Measurements from ENCODE around the gene CLASP1. TPM values are rescaled to one million over a fixed set of nuclear protein-coding genes. Genes with fewer than 3 reads are reported as not detected.

Gene CLASP1
- total and polyA plus RNA-seq, 2 experiments from 2014 or later, result 16.6 to 56.3 TPM

DNA sequence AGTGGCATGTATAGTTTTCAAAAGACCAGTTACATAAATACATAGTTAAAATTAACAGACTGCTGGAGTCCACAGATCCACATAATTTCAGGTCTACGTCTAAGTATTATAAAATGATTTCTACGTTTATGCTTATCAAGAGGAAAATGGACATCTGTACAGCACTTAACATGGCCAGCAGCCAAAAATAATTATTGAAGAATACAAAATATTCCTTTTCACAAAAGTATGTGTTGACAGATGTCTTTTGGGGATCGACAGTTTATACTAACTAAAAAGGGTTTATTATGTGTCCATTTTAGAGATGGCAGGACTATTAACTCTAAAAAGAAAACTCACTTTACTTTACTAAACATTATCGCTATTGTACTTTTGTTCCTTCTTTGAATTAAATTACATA lies 231.4 kb downstream of the CLASP1 start (continued):
- TF ChIP-seq, protein P1, sequence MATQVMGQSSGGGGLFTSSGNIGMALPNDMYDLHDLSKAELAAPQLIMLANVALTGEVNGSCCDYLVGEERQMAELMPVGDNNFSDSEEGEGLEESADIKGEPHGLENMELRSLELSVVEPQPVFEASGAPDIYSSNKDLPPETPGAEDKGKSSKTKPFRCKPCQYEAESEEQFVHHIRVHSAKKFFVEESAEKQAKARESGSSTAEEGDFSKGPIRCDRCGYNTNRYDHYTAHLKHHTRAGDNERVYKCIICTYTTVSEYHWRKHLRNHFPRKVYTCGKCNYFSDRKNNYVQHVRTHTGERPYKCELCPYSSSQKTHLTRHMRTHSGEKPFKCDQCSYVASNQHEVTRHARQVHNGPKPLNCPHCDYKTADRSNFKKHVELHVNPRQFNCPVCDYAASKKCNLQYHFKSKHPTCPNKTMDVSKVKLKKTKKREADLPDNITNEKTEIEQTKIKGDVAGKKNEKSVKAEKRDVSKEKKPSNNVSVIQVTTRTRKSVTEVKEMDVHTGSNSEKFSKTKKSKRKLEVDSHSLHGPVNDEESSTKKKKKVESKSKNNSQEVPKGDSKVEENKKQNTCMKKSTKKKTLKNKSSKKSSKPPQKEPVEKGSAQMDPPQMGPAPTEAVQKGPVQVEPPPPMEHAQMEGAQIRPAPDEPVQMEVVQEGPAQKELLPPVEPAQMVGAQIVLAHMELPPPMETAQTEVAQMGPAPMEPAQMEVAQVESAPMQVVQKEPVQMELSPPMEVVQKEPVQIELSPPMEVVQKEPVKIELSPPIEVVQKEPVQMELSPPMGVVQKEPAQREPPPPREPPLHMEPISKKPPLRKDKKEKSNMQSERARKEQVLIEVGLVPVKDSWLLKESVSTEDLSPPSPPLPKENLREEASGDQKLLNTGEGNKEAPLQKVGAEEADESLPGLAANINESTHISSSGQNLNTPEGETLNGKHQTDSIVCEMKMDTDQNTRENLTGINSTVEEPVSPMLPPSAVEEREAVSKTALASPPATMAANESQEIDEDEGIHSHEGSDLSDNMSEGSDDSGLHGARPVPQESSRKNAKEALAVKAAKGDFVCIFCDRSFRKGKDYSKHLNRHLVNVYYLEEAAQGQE (IDR thresholded peaks at IDR 0.05; ENCODE audit: unreplicated experiment), result no peak
- TF ChIP-seq JUNB (IDR thresholded peaks at IDR 0.05; ENCODE audit: unreplicated experiment), result no peak
- TF ChIP-seq, protein P2, sequence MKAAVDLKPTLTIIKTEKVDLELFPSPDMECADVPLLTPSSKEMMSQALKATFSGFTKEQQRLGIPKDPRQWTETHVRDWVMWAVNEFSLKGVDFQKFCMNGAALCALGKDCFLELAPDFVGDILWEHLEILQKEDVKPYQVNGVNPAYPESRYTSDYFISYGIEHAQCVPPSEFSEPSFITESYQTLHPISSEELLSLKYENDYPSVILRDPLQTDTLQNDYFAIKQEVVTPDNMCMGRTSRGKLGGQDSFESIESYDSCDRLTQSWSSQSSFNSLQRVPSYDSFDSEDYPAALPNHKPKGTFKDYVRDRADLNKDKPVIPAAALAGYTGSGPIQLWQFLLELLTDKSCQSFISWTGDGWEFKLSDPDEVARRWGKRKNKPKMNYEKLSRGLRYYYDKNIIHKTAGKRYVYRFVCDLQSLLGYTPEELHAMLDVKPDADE (IDR thresholded peaks at IDR 0.05), result no peak
- no peak for TF ChIP-seq ZNF114 (CRISPR knock-in tag; IDR thresholded peaks at IDR 0.05)
- no peak for TF ChIP-seq POLR2AphosphoS5 (IDR thresholded peaks at IDR 0.05; ENCODE audit: low read depth)
- TF ChIP-seq, protein P3, sequence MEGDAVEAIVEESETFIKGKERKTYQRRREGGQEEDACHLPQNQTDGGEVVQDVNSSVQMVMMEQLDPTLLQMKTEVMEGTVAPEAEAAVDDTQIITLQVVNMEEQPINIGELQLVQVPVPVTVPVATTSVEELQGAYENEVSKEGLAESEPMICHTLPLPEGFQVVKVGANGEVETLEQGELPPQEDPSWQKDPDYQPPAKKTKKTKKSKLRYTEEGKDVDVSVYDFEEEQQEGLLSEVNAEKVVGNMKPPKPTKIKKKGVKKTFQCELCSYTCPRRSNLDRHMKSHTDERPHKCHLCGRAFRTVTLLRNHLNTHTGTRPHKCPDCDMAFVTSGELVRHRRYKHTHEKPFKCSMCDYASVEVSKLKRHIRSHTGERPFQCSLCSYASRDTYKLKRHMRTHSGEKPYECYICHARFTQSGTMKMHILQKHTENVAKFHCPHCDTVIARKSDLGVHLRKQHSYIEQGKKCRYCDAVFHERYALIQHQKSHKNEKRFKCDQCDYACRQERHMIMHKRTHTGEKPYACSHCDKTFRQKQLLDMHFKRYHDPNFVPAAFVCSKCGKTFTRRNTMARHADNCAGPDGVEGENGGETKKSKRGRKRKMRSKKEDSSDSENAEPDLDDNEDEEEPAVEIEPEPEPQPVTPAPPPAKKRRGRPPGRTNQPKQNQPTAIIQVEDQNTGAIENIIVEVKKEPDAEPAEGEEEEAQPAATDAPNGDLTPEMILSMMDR (conservative IDR thresholded peaks at IDR 0.05; ENCODE audit: low read depth in 2 of 2), result no peak
- TF ChIP-seq STAT1 (IDR thresholded peaks at IDR 0.05; ENCODE audit: unreplicated experiment), result no peak
- TF ChIP-seq ZNF331 (CRISPR knock-in tag; IDR thresholded peaks at IDR 0.05; ENCODE audit: low read depth), result no peak
- TF ChIP-seq EZH2phosphoT487 (IDR thresholded peaks at IDR 0.05; ENCODE audit: unreplicated experiment), result no peak
- no peak for TF ChIP-seq NANOG (IDR thresholded peaks at IDR 0.05; ENCODE audit: borderline replicate concordance)
- no peak for TF ChIP-seq CREB1 (CRISPR knock-in tag; IDR thresholded peaks at IDR 0.05; ENCODE audit: low read depth)

DNA sequence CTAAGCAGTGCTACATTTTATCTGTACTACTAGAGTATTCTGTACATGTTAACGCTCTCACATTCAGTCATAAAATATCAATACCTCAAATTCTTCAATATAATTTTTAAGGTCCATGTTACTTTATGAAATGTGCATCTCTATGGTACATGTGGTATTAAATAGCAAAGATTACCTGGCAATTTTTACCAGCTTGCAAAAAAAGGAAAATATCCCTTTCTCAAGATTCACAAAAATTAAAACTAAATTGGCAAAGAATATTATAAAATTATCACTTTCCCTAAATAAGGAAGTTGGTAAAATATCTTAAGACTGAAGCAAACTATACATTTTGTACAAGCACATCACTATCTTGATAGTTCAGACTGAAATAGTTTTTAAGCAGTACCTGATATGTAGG lies 233.5 kb downstream of the CLASP1 start:
- H3K9me3 Mint-ChIP-seq, result no peaks in the 10 kb centered on the region
- Histone ChIP-seq H3K4me3 (no peak overlapping the region), H3K27me3 (ENCODE audit: insufficient read depth) (no peaks in the 10 kb centered on the region), H3K4me2 (no peak overlapping the region), H3K79me2 (replicated peaks; ENCODE audit: insufficient read depth) (no peaks in the 10 kb centered on the region), H3K4me1 (ENCODE audit: insufficient read depth) (peaks cover 9% of the 10 kb centered on the region; the same call in 1 of the 2 replicates), H4K20me1 (replicated peaks; ENCODE audit: insufficient read depth) (no peaks in the 10 kb centered on the region), H3F3A (replicated peaks; ENCODE audit: low read depth) (no peaks in the 10 kb centered on the region), H3K27ac (ENCODE audit: low read depth) (no peak overlapping the region), H2AFZ (no peak overlapping the region), H3K36me3 (ENCODE audit: insufficient read depth) (no peaks in the 10 kb centered on the region), H3K9me2 (ENCODE audit: insufficient read depth) (no peaks in the 10 kb centered on the region)
- peaks cover 4% of the 10 kb centered on the region; the same call in 1 of the 3 replicates for H3K36me3 Mint-ChIP-seq (ENCODE audit: low read depth)
- H3K4me1 Mint-ChIP-seq, result peaks cover 3% of the 10 kb centered on the region; the same call in 2 of the 3 replicates
- no peak overlapping the region for H3K4me3 Mint-ChIP-seq
- H3K27ac Mint-ChIP-seq, result no peak overlapping the region
- H3K27me3 Mint-ChIP-seq (ENCODE audit: insufficient read depth, low read depth, poor library complexity), result no peaks in the 10 kb centered on the region
- DNase-seq (ENCODE audit: low spot score) (no peak), ATAC-seq (no peak)
- TF ChIP-seq, protein P4, sequence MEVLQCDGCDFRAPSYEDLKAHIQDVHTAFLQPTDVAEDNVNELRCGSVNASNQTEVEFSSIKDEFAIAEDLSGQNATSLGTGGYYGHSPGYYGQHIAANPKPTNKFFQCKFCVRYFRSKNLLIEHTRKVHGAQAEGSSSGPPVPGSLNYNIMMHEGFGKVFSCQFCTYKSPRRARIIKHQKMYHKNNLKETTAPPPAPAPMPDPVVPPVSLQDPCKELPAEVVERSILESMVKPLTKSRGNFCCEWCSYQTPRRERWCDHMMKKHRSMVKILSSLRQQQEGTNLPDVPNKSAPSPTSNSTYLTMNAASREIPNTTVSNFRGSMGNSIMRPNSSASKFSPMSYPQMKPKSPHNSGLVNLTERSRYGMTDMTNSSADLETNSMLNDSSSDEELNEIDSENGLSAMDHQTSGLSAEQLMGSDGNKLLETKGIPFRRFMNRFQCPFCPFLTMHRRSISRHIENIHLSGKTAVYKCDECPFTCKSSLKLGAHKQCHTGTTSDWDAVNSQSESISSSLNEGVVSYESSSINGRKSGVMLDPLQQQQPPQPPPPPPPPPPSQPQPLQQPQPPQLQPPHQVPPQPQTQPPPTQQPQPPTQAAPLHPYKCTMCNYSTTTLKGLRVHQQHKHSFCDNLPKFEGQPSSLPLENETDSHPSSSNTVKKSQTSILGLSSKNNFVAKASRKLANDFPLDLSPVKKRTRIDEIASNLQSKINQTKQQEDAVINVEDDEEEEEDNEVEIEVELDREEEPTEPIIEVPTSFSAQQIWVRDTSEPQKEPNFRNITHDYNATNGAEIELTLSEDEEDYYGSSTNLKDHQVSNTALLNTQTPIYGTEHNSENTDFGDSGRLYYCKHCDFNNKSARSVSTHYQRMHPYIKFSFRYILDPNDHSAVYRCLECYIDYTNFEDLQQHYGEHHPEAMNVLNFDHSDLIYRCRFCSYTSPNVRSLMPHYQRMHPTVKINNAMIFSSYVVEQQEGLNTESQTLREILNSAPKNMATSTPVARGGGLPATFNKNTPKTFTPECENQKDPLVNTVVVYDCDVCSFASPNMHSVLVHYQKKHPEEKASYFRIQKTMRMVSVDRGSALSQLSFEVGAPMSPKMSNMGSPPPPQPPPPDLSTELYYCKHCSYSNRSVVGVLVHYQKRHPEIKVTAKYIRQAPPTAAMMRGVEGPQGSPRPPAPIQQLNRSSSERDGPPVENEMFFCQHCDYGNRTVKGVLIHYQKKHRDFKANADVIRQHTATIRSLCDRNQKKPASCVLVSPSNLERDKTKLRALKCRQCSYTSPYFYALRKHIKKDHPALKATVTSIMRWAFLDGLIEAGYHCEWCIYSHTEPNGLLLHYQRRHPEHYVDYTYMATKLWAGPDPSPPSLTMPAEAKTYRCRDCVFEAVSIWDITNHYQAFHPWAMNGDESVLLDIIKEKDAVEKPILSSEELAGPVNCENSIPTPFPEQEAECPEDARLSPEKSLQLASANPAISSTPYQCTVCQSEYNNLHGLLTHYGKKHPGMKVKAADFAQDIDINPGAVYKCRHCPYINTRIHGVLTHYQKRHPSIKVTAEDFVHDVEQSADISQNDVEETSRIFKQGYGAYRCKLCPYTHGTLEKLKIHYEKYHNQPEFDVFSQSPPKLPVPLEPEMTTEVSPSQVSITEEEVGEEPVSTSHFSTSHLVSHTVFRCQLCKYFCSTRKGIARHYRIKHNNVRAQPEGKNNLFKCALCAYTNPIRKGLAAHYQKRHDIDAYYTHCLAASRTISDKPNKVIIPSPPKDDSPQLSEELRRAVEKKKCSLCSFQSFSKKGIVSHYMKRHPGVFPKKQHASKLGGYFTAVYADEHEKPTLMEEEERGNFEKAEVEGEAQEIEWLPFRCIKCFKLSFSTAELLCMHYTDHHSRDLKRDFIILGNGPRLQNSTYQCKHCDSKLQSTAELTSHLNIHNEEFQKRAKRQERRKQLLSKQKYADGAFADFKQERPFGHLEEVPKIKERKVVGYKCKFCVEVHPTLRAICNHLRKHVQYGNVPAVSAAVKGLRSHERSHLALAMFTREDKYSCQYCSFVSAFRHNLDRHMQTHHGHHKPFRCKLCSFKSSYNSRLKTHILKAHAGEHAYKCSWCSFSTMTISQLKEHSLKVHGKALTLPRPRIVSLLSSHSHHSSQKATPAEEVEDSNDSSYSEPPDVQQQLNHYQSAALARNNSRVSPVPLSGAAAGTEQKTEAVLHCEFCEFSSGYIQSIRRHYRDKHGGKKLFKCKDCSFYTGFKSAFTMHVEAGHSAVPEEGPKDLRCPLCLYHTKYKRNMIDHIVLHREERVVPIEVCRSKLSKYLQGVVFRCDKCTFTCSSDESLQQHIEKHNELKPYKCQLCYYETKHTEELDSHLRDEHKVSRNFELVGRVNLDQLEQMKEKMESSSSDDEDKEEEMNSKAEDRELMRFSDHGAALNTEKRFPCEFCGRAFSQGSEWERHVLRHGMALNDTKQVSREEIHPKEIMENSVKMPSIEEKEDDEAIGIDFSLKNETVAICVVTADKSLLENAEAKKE (CRISPR knock-in tag; IDR thresholded peaks at IDR 0.05), result no peak
- TF ChIP-seq ZNF114 (CRISPR knock-in tag; IDR thresholded peaks at IDR 0.05) (no peak), JUNB (IDR thresholded peaks at IDR 0.05; ENCODE audit: unreplicated experiment) (no peak), POLR2AphosphoS5 (IDR thresholded peaks at IDR 0.05; ENCODE audit: low read depth) (no peak)
